Fibroblast of pulmonary artery (primary cell): ENCODE measurements around the gene NUMB.
A peak's percentile ranks its signal among the peaks of the same experiment; 100 is the strongest.

Source experiments
- DNase-seq: peaks from one replicate; pipeline ENCODE4 v3.0.0-alpha.2; 2010; ENCODE audit warnings: low read depth
- H3K4me3 ChIP-seq: replicated peaks from 2 replicates; pipeline ENCODE4 v1.5.1; 2011; ENCODE audit warnings: low read depth, mild to moderate bottlenecking, control low read depth, low read length, moderate library complexity
- TF ChIP-seq, protein P1 (sequence below): IDR thresholded peaks from 2 replicates; pipeline ENCODE4 v1.5.1; 2011; ENCODE audit warnings: mild to moderate bottlenecking, control low read depth, low read length, inconsistent platforms; ENCODE audit errors: missing control alignments

The NUMB gene

DNA sequence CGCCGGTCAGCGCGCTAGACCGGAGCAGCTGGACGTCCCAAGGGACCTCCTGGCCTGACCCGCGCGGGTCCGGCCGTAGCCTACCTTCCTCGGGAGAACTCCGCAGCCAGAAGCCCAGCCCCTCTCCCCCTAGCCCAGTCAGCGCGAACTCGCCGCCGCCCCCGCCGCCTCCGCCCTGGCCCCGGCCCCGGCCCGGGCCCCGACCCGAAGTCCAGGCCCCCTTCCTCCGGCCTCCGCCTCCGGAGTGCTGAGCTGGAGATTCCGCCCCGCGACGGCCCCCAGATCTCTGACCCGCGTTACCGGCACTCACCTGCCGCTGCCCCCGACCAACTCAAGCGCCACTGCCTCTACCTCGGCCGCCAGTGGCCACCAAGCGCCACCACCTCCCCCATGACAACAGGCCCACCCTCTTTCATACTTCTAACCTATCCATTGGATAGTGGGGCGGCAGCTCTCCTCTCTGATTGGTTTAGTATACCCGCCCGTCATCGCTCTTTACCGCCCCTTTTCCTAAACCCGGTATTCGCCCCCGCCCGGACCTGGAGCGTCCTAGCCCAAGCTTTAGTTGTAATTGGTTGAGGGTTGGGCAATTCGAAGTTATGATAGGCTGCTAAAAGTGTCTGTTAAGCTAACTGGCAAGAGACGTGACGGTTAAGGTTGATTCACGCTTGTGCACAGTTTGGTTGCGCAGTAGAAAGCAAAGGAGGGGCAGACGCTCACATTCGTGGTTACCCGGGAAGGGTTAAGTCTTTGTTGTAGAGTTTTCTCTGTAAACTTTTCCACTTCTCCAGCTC is at the start of gene NUMB:
Gene NUMB (minus strand): TSS at position 364 of the 794 bp plus-strand sequence. CDS start 102,795 bp downstream, outside the sequence.
- DNase-seq: peak; percentile 100
- TF ChIP-seq, protein P1, sequence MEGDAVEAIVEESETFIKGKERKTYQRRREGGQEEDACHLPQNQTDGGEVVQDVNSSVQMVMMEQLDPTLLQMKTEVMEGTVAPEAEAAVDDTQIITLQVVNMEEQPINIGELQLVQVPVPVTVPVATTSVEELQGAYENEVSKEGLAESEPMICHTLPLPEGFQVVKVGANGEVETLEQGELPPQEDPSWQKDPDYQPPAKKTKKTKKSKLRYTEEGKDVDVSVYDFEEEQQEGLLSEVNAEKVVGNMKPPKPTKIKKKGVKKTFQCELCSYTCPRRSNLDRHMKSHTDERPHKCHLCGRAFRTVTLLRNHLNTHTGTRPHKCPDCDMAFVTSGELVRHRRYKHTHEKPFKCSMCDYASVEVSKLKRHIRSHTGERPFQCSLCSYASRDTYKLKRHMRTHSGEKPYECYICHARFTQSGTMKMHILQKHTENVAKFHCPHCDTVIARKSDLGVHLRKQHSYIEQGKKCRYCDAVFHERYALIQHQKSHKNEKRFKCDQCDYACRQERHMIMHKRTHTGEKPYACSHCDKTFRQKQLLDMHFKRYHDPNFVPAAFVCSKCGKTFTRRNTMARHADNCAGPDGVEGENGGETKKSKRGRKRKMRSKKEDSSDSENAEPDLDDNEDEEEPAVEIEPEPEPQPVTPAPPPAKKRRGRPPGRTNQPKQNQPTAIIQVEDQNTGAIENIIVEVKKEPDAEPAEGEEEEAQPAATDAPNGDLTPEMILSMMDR: no peak
- H3K4me3 ChIP-seq: peak within 1 kb of the TSS; percentile 84

DNA sequence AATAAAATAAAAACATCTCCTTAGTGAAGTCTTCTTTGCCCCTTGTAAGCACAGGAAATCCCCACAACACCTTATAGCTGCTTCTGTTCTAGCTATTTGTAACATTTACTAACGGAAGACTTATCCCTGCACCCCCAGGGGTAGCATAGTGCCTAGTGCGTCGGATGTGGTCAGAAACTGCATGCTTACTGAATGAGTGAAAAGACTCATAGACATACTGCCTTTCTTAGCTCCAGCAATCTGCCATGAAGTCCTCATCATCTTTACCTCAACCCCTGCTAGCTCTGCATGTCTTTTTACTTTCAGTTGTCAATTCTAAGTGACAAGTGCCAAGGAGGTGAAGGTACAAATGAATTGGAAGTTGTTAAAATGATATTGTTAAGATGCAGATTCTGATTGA is 45.3 kb upstream of the NUMB start:
- TF ChIP-seq, protein P1: no peak
- DNase-seq: no peak
- H3K4me3 ChIP-seq: no peak overlapping the region

DNA sequence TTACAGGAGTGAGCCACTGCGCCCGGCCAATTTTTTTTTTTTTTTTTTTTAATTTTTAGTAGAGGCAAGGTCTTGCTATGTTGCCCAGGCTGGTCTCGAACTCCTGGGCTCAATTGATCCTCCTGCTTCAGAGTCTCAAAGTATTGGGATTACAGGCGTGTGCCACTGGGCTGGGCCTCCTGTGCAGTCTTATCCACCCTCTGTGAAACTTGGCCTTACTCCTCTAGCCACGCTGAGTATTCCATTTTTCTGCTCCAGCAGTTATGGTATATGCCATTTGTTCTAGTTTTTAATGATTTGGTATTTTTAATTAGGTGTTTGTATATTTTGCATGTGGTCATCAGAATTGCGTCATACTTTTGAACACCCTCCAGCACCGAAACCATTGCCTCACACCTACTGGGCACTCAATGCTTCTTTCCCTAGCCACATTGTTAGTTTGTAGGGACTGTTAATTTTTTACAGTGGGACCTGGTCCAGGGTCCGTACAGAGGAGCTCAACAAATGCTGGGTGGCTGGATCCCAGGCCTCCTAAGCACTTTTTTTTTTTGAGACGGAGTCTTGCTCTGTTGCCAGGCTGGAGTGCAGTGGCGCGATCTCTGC is 43.8 kb upstream of the NUMB start:
- TF ChIP-seq, protein P1: no peak
- H3K4me3 ChIP-seq: no peak overlapping the region
- no peak for DNase-seq

GRCh38 chr14:73500360-73500759 is 42.0 kb upstream of the NUMB start:
- DNase-seq: no peak
- TF ChIP-seq, protein P1: no peak
- no peak overlapping the region for H3K4me3 ChIP-seq

- TF ChIP-seq, protein P1: no peak
- H3K4me3 ChIP-seq: no peak overlapping the region
- no peak for DNase-seq
Measured at GRCh38 chr14:73494593-73494992, 36.2 kb upstream of the NUMB start.

DNA sequence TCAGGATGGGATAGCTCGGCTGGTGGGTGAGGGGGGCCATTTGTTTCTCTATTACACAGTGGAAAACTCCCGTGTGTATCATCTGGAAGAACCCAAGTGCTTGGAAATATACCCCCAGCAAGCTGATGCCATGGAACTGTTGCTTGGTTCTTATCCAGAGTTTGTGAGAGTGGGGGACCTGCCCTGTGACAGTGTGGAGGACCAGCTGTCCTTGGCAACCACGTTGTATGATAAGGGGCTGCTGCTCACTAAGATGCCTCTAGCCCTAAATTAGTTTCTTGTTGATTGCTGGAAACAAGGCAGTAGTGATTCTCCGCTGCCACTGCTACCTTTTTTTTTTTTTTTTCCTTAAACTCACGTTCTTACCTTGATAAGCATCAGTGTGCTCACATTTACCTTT is 34.3 kb upstream of the NUMB start:
- TF ChIP-seq, protein P1: no peak
- no peak for DNase-seq
- H3K4me3 ChIP-seq: no peak overlapping the region
